ENCODE measurements around the gene NPTXR.
"Not testable (repeated sequence)": the region's sequence is repeated elsewhere in the genome, so short reads cannot be mapped to it uniquely, and the experiment has no call there.

NPTXR gene

GRCh38 chr22:38830026-38830844 lies 13.6 kb downstream of the NPTXR start:
- DNase-seq, result no peak

GRCh38 chr22:38829485-38829884 lies 14.3 kb downstream of the NPTXR start:
- no peak for DNase-seq

GRCh38 chr22:38828616-38829205 lies 15.1 kb downstream of the NPTXR start:
- no peak for DNase-seq

- no peak for DNase-seq
Measured at GRCh38 chr22:38828191-38828590, 15.6 kb downstream of the NPTXR start.

GRCh38 chr22:38827510-38827909 lies 16.3 kb downstream of the NPTXR start:
- no peak for DNase-seq

DNA sequence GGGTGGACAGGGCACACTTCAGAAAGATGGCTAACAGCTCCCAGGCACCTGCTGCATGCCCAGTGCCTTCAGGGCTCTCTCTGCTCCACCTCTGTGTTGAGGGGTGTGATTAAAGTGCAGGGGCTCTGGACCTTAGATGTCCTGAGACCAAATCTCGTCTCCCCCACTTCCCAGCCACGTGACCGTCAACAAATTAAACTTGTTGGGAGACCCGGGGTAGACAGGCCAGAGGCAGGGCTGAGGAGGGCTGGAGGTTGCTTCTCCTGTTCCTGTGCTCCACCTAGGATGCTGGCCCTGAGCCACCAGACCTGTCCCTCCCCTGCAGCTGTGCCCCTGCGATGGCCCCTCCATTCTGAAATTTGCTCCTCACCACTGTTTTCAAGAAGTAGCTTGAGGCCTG lies 17.0 kb downstream of the NPTXR start:
- DNase-seq, result no peak

DNA sequence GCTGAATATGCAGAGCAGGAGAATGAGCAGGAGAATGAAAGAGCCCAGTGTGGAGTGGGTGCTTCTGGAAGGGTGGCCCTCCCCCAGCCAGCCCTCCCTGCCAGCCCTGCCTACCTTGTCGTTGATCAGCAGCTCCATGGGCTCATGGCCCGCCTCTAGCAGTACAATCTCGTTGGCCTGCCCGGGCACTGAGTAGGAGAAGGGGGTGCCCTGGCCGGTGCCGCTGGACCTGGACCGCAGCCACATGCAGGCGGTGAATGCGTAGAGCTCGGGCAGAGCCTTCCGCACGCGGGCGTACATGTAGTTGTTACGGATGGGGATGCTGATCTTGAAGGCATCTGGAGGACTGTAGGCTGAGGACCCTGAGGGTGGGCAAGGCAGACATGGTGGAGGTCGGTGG lies 17.4 kb downstream of the NPTXR start:
- no peak for DNase-seq

- DNase-seq, result peak; percentile 71
Measured at GRCh38 chr22:38824585-38824984, 19.2 kb downstream of the NPTXR start.

DNA sequence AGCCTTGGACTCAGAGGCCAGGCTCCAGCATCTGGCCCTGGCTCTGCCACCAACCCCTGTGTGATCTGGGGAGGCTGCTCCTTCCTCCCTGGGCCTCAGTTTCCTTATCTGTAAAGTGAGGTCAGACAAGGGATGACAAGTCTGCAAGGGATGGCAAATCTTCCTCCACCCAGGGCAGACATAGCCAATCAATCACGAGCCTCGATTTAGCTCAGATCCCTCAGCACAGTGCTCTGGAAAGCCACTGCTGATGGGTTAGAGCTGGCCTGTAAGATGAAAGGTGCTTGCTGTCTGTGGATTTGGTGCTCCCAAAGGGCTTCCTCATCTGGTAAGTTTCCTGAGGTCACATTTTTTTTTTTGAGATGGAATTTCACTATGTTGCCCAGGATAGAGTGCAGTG lies 20.2 kb downstream of the NPTXR start:
- DNase-seq, result no peak

DNA sequence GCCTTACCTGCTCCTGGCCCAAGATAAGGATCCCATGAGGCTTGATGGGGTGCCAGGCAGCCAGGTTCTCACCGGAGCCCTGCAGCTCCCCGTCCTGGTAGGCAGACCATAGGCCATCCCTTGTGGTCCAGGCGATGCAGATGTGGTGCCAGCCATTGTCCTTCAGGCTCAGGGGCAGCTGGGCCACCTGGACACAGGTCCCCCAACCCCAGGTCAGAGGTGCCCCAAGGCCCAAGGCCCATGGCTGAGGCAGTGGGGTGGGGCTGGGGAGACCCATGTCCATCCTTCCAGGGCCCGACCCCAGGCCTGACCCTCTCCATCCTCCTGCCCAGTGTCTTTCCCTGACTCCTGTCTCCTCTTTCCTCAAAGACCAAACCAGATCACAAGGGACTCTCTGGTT lies 20.8 kb downstream of the NPTXR start:
- DNase-seq, result no peak

DNA sequence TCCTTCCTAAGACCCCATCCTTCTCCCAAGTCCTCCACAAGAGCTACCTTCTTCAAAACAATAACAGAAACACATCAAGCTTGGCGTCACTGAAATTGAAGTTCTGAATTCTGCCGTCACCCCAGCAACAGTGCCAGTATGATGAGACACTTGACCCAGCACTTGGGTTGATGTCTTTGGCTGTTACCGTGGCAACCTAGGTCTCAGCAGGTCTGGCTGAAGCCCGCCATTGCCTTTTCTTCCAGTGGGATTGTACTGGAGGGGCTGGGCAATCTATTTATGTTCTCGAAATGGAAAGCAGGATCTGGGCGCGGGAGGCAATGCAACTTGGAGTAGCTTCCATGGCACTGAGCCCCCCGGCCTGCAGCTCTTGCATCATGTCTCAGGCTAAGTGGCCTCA lies 23.8 kb downstream of the NPTXR start:
- DNase-seq, result no peak

DNA sequence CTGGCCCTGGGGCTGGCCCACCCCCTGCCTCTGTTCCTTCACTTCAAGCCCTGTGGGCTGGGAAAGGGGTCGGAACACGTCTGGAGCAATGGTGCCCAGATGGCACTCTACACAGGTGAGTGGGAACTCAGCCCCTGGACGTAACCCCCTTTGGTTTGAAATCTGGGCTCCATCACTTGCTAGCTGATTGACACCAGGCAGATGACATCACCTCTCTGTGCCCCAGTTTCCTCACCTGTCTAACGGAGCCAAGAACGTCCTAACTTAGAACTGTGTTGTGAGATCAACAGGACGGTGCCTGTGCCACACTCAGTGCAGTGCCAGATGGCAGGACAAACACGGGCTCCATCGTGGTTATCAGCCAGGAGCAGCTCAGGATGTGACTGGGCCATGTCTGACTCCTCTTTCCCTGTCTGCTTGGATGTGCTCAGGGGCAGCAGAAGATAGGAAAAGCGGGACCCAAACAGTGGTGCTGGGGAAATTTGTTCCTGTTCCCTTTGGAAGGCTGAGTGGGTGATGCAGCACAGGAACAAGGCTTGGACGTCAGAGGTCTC lies 24.4 kb downstream of the NPTXR start:
- DNase-seq, result no peak

DNA sequence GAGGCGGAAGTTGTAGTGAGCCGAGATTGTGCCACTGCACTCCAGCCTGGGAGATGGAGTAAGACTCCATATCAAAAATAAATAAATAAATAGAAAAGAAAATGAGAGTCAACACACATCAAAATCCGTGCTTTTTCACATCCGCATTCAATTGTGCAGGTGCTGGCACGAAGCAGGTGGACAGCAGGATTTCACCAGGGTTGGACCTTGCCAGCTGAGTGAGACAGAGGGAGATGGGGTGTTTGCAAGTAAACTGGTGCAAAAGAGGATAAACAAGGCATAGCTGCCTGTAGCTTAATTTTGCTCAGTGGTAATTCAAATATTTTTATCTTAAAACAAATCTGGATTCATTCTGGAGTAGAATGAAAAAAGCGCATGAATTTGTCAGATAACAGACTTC lies 26.6 kb downstream of the NPTXR start:
- no peak for DNase-seq

DNA sequence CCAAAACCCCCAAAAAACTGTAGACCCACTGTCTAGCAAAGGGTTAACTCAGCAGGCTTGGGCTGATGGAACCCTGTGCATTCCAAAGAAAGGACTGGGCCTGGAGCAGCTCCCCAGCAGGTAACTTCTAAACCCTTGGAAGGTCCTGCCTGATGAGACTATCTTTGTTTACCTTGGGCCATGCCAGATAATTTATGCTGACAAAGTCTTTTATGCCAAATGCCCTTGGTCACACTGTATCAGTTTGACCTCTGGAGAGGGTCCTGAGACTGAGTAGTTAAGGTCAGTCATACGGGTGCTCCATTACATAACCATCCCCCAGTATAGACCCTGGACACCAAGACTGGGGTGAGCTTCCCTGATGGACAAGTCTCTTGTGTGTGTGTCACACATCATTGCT lies 28.0 kb downstream of the NPTXR start:
- no peak for DNase-seq

DNA sequence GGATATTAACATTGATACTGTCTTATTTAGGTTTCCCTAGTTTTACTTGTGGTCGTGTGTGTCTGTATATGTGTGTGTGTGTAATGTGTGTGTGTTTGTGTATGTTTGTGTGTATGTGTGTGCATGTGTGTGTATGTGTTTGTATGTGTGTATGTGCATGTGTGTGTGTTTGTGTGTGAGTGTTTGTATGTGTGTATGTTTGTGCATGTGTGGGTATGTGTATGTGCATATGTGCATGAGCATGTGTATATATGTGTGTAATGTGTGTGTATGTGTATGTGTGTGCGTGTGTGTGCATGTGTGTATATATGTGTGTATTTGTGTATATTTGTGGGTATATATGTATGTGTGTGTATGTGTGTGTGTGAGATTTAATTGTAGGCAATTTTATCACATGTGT lies 32.6 kb downstream of the NPTXR start:
- no peak for DNase-seq

GRCh38 chr22:38805041-38805593 lies 38.7 kb downstream of the NPTXR start:
- DNase-seq, result not testable (repeated sequence)

- DNase-seq, result peak; percentile 95
Measured at GRCh38 chr22:38802671-38803121, 41.1 kb downstream of the NPTXR start.

DNA sequence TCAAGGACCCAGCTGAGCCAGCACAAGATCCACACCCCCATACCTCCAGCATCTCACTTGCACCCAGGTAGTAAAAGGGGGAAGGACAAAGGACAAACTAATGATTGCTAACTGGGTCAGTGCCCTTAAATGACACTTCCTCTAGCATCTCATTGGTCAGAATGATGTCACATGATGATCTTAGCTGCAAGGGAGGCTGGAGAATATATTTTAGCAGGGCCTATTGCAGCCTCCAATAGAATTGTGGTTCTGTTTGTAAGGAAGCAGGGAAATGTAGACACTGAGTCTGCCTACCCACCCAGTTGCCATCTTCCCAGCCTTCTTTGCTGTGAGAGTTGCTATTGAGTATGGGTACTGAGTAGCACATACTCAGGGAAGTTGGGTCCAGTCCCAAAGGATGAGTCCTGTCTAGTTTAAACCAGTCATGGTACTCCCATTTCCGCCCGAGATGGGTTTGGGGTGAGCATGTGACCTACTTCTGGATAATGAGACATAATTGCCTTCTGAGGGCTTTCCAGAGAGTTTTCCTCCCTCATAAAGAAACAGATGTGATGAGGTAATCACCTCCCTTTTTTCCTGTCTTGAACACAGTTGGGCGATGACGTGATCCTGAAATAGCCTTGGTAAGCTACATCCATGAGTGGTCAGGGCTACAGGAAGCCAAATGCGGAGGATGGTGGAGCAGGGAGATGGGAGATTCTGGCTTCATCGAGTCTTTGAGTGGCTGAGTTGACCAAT lies 44.4 kb downstream of the NPTXR start:
- peak; percentile 49 for DNase-seq

DNA sequence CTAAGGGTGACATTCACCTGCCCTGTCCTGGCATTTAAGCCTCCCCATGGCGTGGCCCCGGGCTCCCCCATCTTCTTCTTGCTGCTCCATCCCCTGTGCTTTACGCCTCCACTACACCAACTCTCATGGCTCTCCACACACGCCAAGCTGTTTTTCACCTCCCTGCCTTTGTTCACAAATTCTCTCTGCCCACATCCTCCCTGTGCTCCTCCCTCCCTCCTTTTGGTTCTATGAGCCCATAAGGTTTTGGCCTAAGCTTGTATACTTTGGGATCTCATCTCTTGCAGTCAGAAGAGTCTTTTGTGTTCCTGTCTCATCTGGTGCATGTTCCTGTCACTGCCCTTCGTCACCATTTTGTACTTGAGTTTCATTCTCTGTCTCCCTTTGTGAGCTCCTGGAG lies 45.3 kb downstream of the NPTXR start:
- no peak for DNase-seq

GRCh38 chr22:38796262-38796957 lies 47.4 kb downstream of the NPTXR start:
- no peak for DNase-seq

GRCh38 chr22:38795569-38795968 lies 48.3 kb downstream of the NPTXR start:
- DNase-seq, result no peak

GRCh38 chr22:38793721-38794466 lies 49.9 kb downstream of the NPTXR start, which contains the start of gene DNAL4:
TSS of gene DNAL4 (minus strand) at chr22:38794143. CDS start at chr22:38782731, 11,412 bp downstream.
- DNase-seq, result peak; percentile 98

All from fibroblast of skin of right quadriceps (primary cell).